ENCODE data around the gene FCHSD2. TPM values are rescaled to one million over a fixed set of nuclear protein-coding genes. Genes with fewer than 3 reads are reported as not detected.

The FCHSD2 gene
- total and polyA plus RNA-seq, 9 of the 15 experiments (the other 6 are each of a cell fraction or from before 2014, with no cell fraction given): 1.8 to 14.7 (median 6.4) TPM

DNA sequence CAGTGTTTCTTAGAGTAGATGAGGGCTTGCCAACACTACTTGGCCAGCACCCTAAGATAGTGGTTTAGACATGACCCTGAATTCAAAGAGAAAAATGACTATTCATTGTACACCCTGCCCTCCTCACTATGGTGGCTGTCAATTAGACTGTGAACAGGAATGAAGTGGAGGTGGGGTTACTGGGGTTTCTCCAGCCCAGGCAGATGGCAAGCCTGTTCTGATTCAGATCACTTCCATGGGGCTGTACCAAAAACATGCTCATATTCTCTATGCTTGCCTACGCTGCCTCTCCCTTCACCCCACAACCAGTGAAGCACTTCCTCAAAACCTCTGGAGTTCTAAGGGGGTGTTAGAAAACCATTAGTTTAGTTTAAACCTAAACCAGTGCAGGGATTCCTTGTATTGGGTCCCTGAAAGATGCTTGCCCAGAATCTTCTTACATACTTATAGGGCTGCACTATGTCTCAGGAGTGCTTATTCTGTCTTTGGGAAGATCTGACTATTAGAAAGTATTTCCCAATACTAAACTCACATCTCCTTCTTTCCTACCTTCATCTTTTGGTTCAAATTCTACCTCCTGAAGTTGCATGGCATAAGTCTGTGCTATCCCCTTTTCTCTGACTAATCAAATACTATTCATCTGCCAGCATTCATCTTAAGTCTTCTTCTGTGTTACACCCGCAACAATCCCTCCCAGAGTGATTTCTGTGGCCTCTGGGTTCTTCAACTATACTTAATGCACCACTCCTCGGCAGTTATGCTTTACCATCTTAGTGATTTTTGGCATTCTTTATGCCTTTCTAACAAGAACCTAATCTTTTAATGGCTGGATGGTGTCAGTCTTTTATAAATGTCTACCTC is 256.1 kb downstream of the FCHSD2 start:
- WGBS (ENCODE audit: insufficient coverage, low coverage, missing lambda C conversion rate): 95% methylated on average over 3 of the region's 3 CpGs
- in situ Hi-C loops (cut with MboI): no loop called here
- ChIA-PET POLR2A (no interaction called here), CTCF (ENCODE audit: low intra/inter-chr PET ratio) (no interaction called here)
- Histone ChIP-seq H3K27ac (ENCODE audit: extremely low read depth, low read depth, low read length) (no peak overlapping the region), H4K20me1 (replicated peaks; ENCODE audit: control insufficient read depth, insufficient read depth, low read length) (no peaks in the 10 kb centered on the region), H3K9ac (ENCODE audit: insufficient read depth in 1 of 2, low read depth in 2 of 2, low read length in 2 of 2) (no peak overlapping the region), H2AFZ (ENCODE audit: low read depth, low read length) (no peak overlapping the region), H3K36me3 (ENCODE audit: control insufficient read depth, insufficient read depth, low read length) (peaks cover 25% of the 10 kb centered on the region; the same call in 2 of the 3 replicates), H3K79me2 (ENCODE audit: control insufficient read depth, insufficient read depth, low read length) (no peaks in the 10 kb centered on the region), H3K4me3 (no peak overlapping the region), H3K9me1 (ENCODE audit: control insufficient read depth, insufficient read depth, low read length) (no peaks in the 10 kb centered on the region), H3K27me3 (ENCODE audit: control insufficient read depth in 2 of 2, insufficient read depth in 2 of 2, low read length in 2 of 2) (no peaks in the 10 kb centered on the region), H3K4me2 (ENCODE audit: insufficient read depth, low read length) (no peak overlapping the region), H3K4me1 (replicated peaks in 1 of 2; ENCODE audit: control insufficient read depth in 2 of 2, insufficient read depth in 2 of 2, low read length in 2 of 2) (no peaks in the 10 kb centered on the region), H3K9me3 (replicated peaks; ENCODE audit: control insufficient read depth, insufficient read depth, low read depth, low read length) (no peaks in the 10 kb centered on the region)
- DNase-seq (ENCODE audit: extremely low read depth in 1 of 4, low spot score in 3 of 4) (no peak), ATAC-seq (no peak), FAIRE-seq (peak; percentile 6)
- no TSS peak for BruUV-seq (replicated peaks)
- intact Hi-C loops (cut with micrococcal nuclease): no loop called here
- TF ChIP-seq DIDO1 (tag; IDR thresholded peaks at IDR 0.05; ENCODE audit: low read depth): no peak
- peak; percentile 71; the same call in 1 of the 2 replicates for TF ChIP-seq SPI1 (IDR thresholded peaks at IDR 0.05; ENCODE audit: borderline replicate concordance, low read depth, low read length)

DNA sequence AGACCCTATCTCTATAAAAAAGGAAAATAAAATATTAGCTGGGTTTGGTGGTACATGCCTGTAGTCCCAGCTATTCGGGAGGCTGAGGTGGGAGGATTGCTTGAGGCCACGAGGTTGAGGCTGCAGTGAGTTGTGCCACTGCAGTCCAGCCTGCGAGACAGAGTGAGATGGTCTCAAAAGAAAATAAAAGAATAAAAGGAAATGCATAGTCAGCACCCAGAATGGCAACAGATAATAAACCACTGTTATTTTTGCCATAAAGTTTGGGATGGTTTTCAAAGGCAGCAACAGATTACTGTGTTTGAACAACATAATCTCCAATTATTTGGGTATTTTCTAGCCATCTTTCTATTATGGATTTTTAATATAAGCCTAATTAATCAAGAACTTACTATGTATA is 266.0 kb downstream of the FCHSD2 start:
- ATAC-seq (no peak), FAIRE-seq (no peak), DNase-seq (ENCODE audit: extremely low read depth in 1 of 4, low spot score in 3 of 4) (no peak)
- Histone ChIP-seq H3K27ac (ENCODE audit: extremely low read depth, low read depth, low read length) (no peak overlapping the region), H4K20me1 (replicated peaks; ENCODE audit: control insufficient read depth, insufficient read depth, low read length) (no peaks in the 10 kb centered on the region), H3K9me3 (replicated peaks; ENCODE audit: control insufficient read depth, insufficient read depth, low read depth, low read length) (no peaks in the 10 kb centered on the region), H2AFZ (ENCODE audit: low read depth, low read length) (no peak overlapping the region), H3K36me3 (ENCODE audit: control insufficient read depth, insufficient read depth, low read length) (no peaks in the 10 kb centered on the region), H3K9me1 (ENCODE audit: control insufficient read depth, insufficient read depth, low read length) (no peaks in the 10 kb centered on the region), H3K27me3 (ENCODE audit: control insufficient read depth in 2 of 2, insufficient read depth in 2 of 2, low read length in 2 of 2) (no peaks in the 10 kb centered on the region), H3K4me2 (ENCODE audit: insufficient read depth, low read length) (no peak overlapping the region), H3K9ac (ENCODE audit: insufficient read depth in 1 of 2, low read depth in 2 of 2, low read length in 2 of 2) (no peak overlapping the region), H3K4me1 (replicated peaks in 1 of 2; ENCODE audit: control insufficient read depth in 2 of 2, insufficient read depth in 2 of 2, low read length in 2 of 2) (no peaks in the 10 kb centered on the region), H3K79me2 (ENCODE audit: control insufficient read depth, insufficient read depth, low read length) (no peaks in the 10 kb centered on the region), H3K4me3 (no peak overlapping the region)
- in situ Hi-C loops (cut with MboI): no loop called here
- 43% methylated on average over 3 of the region's 3 CpGs for WGBS (ENCODE audit: insufficient coverage, low coverage, missing lambda C conversion rate)
- intact Hi-C loops (cut with micrococcal nuclease): no loop called here
- BruUV-seq (replicated peaks): no TSS peak
- ChIA-PET CTCF (ENCODE audit: low intra/inter-chr PET ratio) (no interaction called here), POLR2A (no interaction called here)
- TF ChIP-seq ZNF239 (CRISPR knock-in tag; IDR thresholded peaks at IDR 0.05) (no peak), ZNF316 (IDR thresholded peaks at IDR 0.05) (peak; percentile 69), MAFK (IDR thresholded peaks at IDR 0.05; ENCODE audit: low read length) (0 out of 2 replicates have a peak, but pooled peaks have one; percentile 25), C11orf30 (IDR thresholded peaks at IDR 0.05; ENCODE audit: low read depth) (peak; percentile 62)
- TF ChIP-seq, protein P1, sequence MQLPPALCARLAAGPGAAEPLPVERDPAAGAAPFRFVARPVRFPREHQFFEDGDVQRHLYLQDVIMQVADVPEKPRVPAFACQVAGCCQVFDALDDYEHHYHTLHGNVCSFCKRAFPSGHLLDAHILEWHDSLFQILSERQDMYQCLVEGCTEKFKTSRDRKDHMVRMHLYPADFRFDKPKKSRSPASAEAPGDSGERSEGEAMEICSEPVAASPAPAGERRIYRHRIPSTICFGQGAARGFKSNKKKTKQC (CRISPR knock-in tag; IDR thresholded peaks at IDR 0.05): no peak

Measured in K562 (cell line).